Right atrium auricular region (tissue), 2 donors: Measurements from ENCODE around the gene WDR20. TPM values are rescaled to one million over a fixed set of nuclear protein-coding genes. Genes with fewer than 3 reads are reported as not detected.

Experiments
- DNase-seq: peaks from one replicate; pipeline ENCODE4 v3.0.0-alpha.2; 2019; ENCODE audit warnings: low spot score
- H3K27ac ChIP-seq, 2 donors: fragments of 200-600 bp; sonication (generic); 1 replicate in 1 of 2; 2 replicates in 1 of 2; pipeline ENCODE4 v1.5.1; 2016 to 2019
- H3K27me3 ChIP-seq, 2 donors: fragments of 200-600 bp; sonication (generic); one replicate each; pipeline versions ENCODE4 v1.5.1 to v1.6.0; 2017 to 2019
- H3K36me3 ChIP-seq: fragments of 200-600 bp; sonication (generic); one replicate; pipeline ENCODE4 v1.5.1; 2016
- H3K4me1 ChIP-seq, 2 donors: fragments of 200-600 bp; sonication (generic); one replicate each; pipeline versions ENCODE4 v1.5.1 to v1.6.0; 2017 to 2019
- H3K4me3 ChIP-seq, 2 donors: fragments of 200-600 bp; sonication (generic); 1 replicate in 1 of 2; 2 replicates in 1 of 2; pipeline ENCODE4 v1.5.1; 2017 to 2019; ENCODE audit warnings: mild to moderate bottlenecking in 1 of 2, moderate library complexity in 1 of 2
- H3K9me3 ChIP-seq, 2 donors: fragments of 200-600 bp; sonication (generic); one replicate each; pipeline ENCODE4 v1.5.1; 2019
- total RNA-seq, 2 donors: library from RNA; depleted of rRNA; stranded (reverse); fragments of >200 nt; gene quantifications; one replicate each; pipeline ENCODE4 v1.1.0, GENCODE V29; 2016
- TF ChIP-seq, protein P1 (sequence below), 2 donors: fragments of 200-600 bp; sonication (generic); IDR thresholded peaks; one replicate each; pipeline ENCODE4 v1.5.1; 2019; ENCODE audit warnings: antibody characterized with exemption in 2 of 2

Gene WDR20
- total RNA-seq, 2 donors from 2014 or later: 16.0 to 20.1 TPM

DNA sequence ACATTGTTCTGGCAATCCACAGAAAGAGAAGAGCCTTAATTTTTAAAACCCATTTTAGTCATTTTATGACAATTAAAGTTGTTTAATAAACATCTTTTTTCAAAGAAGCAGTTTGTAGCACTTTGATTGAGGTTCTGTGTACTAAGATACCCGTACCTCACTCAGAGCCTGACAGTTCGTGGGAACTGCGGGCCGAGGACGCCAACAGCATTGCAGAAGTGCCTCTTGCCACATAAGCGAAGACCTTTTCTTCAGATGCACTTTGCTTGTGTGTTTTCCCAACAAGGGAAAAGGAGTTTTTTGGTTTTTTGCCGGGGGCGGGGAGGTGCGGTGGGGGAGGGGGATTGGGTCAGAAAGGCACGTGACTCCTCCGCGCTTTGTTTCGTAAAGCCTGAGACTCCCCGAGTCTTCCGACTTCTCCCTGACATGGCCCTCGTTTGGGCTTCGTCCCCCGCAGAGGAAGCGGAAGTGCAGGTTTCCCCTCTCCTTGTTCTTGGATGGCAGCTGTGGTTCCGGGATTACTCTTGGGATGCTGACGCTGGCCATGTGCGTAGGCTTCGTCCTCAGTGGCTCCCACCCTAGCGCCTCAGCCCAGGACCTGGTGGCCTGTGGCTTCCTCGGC lies 70.8 kb downstream of the WDR20 start:
- peaks cover 25% of the 10 kb centered on the region for H3K36me3 ChIP-seq
- no peaks in the 10 kb centered on the region for H3K27me3 ChIP-seq
- H3K9me3 ChIP-seq: no peaks in the 10 kb centered on the region
- no peak overlapping the region for H3K27ac ChIP-seq
- peaks cover 0 to 14% of the 10 kb centered on the region in 2 donors for H3K4me1 ChIP-seq
- no peak for DNase-seq
- TF ChIP-seq, protein P1, sequence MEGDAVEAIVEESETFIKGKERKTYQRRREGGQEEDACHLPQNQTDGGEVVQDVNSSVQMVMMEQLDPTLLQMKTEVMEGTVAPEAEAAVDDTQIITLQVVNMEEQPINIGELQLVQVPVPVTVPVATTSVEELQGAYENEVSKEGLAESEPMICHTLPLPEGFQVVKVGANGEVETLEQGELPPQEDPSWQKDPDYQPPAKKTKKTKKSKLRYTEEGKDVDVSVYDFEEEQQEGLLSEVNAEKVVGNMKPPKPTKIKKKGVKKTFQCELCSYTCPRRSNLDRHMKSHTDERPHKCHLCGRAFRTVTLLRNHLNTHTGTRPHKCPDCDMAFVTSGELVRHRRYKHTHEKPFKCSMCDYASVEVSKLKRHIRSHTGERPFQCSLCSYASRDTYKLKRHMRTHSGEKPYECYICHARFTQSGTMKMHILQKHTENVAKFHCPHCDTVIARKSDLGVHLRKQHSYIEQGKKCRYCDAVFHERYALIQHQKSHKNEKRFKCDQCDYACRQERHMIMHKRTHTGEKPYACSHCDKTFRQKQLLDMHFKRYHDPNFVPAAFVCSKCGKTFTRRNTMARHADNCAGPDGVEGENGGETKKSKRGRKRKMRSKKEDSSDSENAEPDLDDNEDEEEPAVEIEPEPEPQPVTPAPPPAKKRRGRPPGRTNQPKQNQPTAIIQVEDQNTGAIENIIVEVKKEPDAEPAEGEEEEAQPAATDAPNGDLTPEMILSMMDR (IDR thresholded peaks at IDR 0.05): no peak
- no peak overlapping the region for H3K4me3 ChIP-seq

DNA sequence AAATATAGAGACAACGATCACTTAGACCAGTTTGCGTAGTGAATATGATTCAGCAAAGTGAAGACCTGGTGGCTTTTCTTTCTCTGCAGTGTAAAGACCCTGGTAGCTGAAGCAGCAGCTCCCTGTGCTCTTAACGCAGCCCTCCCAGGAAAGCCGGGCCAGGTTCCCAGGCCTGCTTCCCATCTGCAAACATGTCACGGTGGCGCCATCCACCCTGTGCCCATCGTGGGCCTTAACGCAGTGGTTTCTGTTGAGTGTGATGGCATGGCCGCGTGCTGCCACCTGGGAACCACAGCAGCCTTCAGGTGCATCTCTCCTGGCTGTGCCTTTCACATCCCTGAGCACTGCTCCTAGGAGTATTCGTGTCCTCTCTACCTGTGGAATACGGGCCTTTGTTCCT lies 71.5 kb downstream of the WDR20 start:
- Histone ChIP-seq H3K4me3 (no peak overlapping the region), H3K4me1 (peaks cover 0 to 21% of the 10 kb centered on the region in 2 donors), H3K27ac (no peak overlapping the region), H3K36me3 (peaks cover 25% of the 10 kb centered on the region), H3K9me3 (no peaks in the 10 kb centered on the region), H3K27me3 (no peaks in the 10 kb centered on the region)
- TF ChIP-seq, protein P1 (IDR thresholded peaks at IDR 0.05): no peak
- no peak for DNase-seq

DNA sequence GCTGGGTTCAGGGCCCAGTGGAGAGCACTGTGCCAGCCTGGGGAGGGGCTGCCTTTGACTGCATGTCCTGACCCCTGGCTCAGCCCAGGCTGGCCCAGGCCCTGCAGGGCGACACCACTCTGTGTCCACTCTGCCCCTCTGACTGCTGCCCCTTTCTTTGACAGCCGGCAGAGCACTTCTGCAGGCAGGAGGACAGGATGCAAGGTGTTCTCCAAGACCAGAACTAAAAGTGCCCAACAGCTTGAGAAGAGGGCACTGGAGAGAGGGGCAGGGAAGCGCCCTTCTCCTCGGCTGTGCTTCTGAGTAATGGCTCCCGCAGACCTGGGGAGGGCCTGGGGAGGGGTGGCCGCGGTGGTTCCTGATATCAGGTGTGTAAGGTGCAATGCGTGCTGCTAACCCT lies 72.7 kb downstream of the WDR20 start:
- peaks cover 25% of the 10 kb centered on the region for H3K36me3 ChIP-seq
- H3K27me3 ChIP-seq: no peaks in the 10 kb centered on the region
- TF ChIP-seq, protein P1 (IDR thresholded peaks at IDR 0.05): no peak
- H3K4me3 ChIP-seq: no peak overlapping the region
- no peak overlapping the region for H3K27ac ChIP-seq
- DNase-seq: no peak
- H3K4me1 ChIP-seq: peaks cover 0 to 32% of the 10 kb centered on the region in 2 donors
- no peaks in the 10 kb centered on the region for H3K9me3 ChIP-seq

DNA sequence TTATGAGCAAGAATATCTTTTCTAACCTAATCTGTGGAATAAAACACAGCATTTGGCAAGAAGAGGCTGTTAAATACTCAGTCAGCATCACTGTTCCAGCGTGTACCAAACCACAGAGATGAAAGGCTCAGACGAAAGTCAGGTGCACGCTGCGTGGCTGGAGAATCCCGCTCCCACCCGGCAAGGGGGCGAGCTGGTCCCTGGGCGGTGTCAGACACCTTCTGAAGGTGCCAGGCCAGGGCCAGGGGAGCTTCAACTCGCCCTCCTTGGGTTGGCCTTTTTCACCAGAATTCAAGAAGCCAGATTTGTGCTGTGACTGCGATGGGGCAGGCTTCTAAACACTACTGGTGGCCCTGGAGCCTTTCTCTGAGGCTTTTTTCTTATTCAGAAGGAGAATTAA lies 73.1 kb downstream of the WDR20 start:
- no peak overlapping the region for H3K27ac ChIP-seq
- no peaks in the 10 kb centered on the region for H3K27me3 ChIP-seq
- no peaks in the 10 kb centered on the region for H3K9me3 ChIP-seq
- TF ChIP-seq, protein P1 (IDR thresholded peaks at IDR 0.05): no peak
- peaks cover 0 to 36% of the 10 kb centered on the region in 2 donors for H3K4me1 ChIP-seq
- peaks cover 25% of the 10 kb centered on the region for H3K36me3 ChIP-seq
- H3K4me3 ChIP-seq: no peak overlapping the region
- DNase-seq: no peak

DNA sequence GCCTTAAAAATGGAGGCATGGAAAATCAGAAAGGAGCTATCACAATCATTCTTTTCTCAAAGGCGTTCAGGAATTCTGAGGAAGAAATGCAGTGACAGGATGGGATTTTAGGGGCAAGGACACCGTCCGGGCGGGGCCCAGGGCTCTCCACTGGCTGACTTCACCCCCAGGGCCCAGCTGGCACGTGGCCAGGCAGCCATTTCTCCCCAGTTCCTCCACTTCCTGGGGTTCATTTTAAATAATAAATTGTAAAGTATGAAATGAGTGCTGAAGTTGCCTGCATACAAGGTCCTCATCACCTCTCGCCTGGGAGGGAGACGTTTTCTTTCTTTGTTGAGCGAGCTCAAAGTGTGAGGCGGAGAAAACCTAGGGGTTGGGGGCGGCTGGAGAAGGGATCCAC lies 73.8 kb downstream of the WDR20 start:
- H3K27me3 ChIP-seq: no peaks in the 10 kb centered on the region
- no peak for DNase-seq
- no peak overlapping the region for H3K27ac ChIP-seq
- H3K36me3 ChIP-seq: peaks cover 19% of the 10 kb centered on the region
- TF ChIP-seq, protein P1 (IDR thresholded peaks at IDR 0.05): no peak
- peaks cover 0 to 43% of the 10 kb centered on the region in 2 donors for H3K4me1 ChIP-seq
- H3K4me3 ChIP-seq: no peak overlapping the region
- H3K9me3 ChIP-seq: no peaks in the 10 kb centered on the region
